Esophagus squamous epithelium (tissue), 4 donors: ENCODE results near the gene KLK12. TPM values are rescaled to one million over a fixed set of nuclear protein-coding genes. Genes with fewer than 3 reads are reported as not detected.

Experiments used
- total RNA-seq, 4 donors: library from RNA; depleted of rRNA; stranded (reverse); fragments of >200 nt; gene quantifications; one replicate each; pipeline ENCODE4 v1.1.0, GENCODE V29; 2016

The KLK12 gene
- total RNA-seq, 4 donors from 2014 or later: 16.2 to 231 (median 115) TPM

Other genes with a start within 250 kb of the KLK12 start
- gene ACP4, start 244.6 kb downstream of the KLK12 start, total RNA-seq: not detected
- not detected for gene KLK1, start 211.2 kb downstream of the KLK12 start, total RNA-seq
- not detected for gene KLK15, start 201.4 kb downstream of the KLK12 start, total RNA-seq
- not detected for gene KLK3, start 180.1 kb downstream of the KLK12 start, total RNA-seq
- not detected for gene KLK2, start 161.6 kb downstream of the KLK12 start, total RNA-seq
- gene KLK4, start 123.6 kb downstream of the KLK12 start, total RNA-seq: not detected
- 10 to 100 TPM in 3 of 4 donors, 1 to 10 TPM in 1; 5.9 to 84.7 (median 49.9) TPM for gene KLK5, start 82.0 kb downstream of the KLK12 start, total RNA-seq
- gene KLK6, start 65.4 kb downstream of the KLK12 start, total RNA-seq: 100 to 1,000 TPM in 2 of 4 donors, 10 to 100 TPM in 1, 1 to 10 TPM in 1; 6.1 to 160 (median 102) TPM
- gene KLK7, start 51.1 kb downstream of the KLK12 start, total RNA-seq: 100 to 1,000 TPM in 3 of 4 donors, 1 to 10 TPM in 1; 9.5 to 309 (median 198) TPM
- 100 to 1,000 TPM in 3 of 4 donors, 10 to 100 TPM in 1; 32.8 to 235 (median 191) TPM for gene KLK8, start 33.4 kb downstream of the KLK12 start, total RNA-seq
- gene KLK10, start 15.3 kb downstream of the KLK12 start, total RNA-seq: 100 to 1,000 TPM in 3 of 4 donors, 10 to 100 TPM in 1; 73.4 to 816 (median 310) TPM
- 100 to 1,000 TPM; 171 to 460 (median 244) TPM for gene KLK11, start 8.4 kb downstream of the KLK12 start, total RNA-seq
- gene KLK13, start 30.1 kb upstream of the KLK12 start, total RNA-seq: 100 to 1,000 TPM; 163 to 973 (median 600) TPM
- gene KLK14, start 47.9 kb upstream of the KLK12 start, total RNA-seq: under 1 TPM in 1 of 4 donors, not detected in 3; 0.66 TPM
- gene CTU1, start 73.4 kb upstream of the KLK12 start, total RNA-seq: 10 to 100 TPM; 10.8 to 18.6 (median 13.5) TPM
- 1 to 10 TPM in 3 of 4 donors, under 1 TPM in 1; 0.49 to 4.4 (median 2.4) TPM for gene SIGLEC9, start 89.9 kb upstream of the KLK12 start, total RNA-seq
- gene SIGLEC7, start 107.3 kb upstream of the KLK12 start, total RNA-seq: 1 to 10 TPM in 1 of 4 donors, under 1 TPM in 2, not detected in 1; 0.13 to 3.8 (median 0.32) TPM
- 1 to 10 TPM in 1 of 4 donors, under 1 TPM in 3; 0.30 to 6.7 (median 0.58) TPM for gene CD33, start 190.1 kb upstream of the KLK12 start, total RNA-seq
- gene SIGLECL1, start 216.1 kb upstream of the KLK12 start, total RNA-seq: not detected